ENCODE measurements around the gene KRT1.

DNA sequence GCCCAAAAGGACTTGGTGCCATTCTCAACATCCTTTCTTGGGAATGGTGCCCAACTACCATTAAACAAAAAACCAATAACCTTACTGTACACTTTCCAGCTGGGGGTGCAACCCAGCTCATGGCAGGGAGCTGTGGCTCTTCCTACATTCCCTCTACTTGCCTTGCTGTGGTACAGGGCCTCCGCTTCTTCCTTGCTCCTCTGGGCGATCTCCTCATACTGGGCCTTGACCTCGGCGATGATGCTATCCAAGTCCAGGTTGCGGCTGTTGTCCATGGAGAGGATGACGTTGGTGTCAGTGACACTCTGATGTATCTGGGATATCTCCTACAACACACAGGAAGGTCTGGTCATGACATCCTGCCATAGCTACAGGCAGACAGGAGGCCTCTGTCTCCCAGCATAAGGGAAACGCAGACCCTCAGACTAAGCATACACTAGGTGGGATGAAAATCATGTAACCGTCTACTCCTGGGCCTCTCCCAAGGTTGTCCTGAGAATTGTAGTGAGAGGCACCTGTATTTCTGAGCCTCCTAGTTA is 32.1 kb downstream of the KRT1 start:
- TF ChIP-seq EZH2phosphoT487 (IDR thresholded peaks at IDR 0.05; ENCODE audit: insufficient read depth, low read depth) (no peak), EZH2 (IDR thresholded peaks at IDR 0.05; ENCODE audit: insufficient read depth, poor library complexity, severe bottlenecking) (no peak)

Data from GM23248 (cell line).